ENCODE data around the gene RBM26.

The RBM26 gene

DNA sequence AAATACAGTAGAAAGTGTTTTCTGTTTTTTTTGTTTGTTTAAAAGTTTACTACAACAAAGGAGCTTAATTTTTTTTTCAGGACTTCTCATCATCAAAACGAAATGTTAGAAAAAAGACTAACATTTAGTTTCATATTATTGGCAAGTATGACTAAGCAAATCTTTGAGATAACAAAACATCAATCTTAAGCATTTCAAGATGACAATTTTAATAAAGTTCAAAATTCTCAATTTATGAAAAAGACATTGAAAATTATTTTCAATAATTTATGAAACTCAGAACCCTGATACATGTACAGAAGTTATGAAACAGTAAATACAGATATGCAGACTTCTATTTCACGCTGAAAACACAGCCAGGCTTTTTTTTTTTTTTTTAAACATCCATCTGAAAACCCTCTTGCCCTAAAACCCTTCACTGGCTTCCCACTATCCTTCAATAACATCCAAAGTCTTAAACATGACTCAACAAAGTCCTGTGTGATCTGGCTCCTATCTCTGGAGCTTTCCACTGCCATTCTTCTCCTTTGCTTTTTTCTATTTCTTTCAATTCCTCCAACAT lies 3.9 kb downstream of the RBM26 start:
- no peak overlapping the region for H3K4me3 ChIP-seq (ENCODE audit: low read depth, low read length)
- no peak for DNase-seq (ENCODE audit: low read depth)
- TF ChIP-seq, protein P1, sequence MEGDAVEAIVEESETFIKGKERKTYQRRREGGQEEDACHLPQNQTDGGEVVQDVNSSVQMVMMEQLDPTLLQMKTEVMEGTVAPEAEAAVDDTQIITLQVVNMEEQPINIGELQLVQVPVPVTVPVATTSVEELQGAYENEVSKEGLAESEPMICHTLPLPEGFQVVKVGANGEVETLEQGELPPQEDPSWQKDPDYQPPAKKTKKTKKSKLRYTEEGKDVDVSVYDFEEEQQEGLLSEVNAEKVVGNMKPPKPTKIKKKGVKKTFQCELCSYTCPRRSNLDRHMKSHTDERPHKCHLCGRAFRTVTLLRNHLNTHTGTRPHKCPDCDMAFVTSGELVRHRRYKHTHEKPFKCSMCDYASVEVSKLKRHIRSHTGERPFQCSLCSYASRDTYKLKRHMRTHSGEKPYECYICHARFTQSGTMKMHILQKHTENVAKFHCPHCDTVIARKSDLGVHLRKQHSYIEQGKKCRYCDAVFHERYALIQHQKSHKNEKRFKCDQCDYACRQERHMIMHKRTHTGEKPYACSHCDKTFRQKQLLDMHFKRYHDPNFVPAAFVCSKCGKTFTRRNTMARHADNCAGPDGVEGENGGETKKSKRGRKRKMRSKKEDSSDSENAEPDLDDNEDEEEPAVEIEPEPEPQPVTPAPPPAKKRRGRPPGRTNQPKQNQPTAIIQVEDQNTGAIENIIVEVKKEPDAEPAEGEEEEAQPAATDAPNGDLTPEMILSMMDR (conservative IDR thresholded peaks at IDR 0.05; ENCODE audit: low read depth, low read length), result no peak

DNA sequence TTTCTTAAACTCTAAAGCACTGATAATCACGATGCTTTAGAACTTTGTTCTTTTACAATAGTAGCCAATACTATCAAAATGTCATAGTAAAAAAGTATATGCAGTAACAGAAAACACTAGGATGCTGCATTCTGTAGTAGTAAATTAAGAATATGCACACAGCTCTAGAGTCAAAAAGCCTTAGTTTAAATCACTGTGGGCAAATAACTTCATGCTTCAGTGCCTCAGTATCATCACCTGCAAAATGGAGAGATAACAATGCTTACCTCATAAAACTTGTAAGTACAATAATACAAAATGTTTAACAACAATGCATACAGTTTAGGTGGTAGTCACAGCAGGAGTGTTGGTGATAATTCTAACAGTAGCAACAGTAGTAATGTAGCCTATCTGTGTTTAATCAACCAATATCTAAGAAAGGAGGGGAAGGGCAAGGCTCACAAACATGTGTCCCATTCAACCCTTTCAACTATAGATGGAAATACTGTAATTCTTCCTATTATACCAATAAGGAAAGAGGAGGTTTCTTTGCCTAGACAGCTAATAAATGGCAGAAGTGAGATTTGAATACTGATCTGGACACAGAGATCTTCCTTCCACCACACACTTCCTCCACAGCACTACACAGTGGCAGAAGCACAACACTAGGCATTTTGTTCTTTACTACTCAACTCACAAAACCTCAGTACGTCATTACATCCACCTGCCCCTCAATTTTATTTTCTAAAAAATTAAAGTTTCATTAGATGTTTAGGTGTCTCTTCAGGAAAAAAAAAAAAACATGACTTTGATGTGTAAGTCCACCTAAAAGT lies 4.6 kb downstream of the RBM26 start:
- TF ChIP-seq, protein P1 (conservative IDR thresholded peaks at IDR 0.05; ENCODE audit: low read depth, low read length), result no peak
- H3K4me3 ChIP-seq (ENCODE audit: low read depth, low read length), result no peak overlapping the region
- DNase-seq (ENCODE audit: low read depth), result no peak

DNA sequence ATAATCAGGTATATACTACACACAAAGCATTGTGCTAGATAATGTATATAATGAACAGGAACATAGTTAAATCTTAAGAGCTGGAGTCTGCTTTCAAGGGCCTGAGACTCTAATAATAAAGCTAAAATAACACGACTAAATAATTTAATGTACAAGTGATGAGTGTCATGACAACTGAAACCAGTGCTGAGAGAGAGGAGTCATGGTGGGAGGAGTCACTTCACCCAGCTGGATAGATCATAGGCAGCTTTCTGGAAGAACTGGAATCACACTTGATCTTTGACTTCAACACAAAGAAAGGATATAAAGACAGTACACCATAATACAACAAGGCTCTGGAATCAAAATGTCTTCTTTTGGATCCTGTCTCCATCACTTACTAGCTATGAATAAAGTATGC lies 7.1 kb downstream of the RBM26 start:
- TF ChIP-seq, protein P1 (conservative IDR thresholded peaks at IDR 0.05; ENCODE audit: low read depth, low read length), result no peak
- no peak overlapping the region for H3K4me3 ChIP-seq (ENCODE audit: low read depth, low read length)
- peak; percentile 36 for DNase-seq (ENCODE audit: low read depth)

DNA sequence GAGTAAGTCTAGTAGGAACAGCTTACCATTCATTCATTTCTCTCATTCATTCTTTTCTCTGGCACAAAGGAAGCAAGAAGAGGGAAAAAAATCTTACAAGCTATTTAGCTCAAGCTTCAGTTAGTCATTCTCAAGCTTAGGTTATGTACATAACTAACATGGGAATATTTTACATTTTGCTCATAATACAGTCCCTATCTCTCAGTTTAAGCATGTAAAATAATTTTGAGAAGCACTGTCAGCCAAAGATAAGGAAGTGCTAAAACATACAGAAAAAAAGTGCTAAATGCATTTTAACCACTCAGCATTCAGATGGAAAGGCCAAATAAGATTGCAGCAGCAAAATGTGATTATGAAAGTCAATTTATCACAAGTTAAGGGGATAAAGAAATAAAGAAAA lies 7.9 kb downstream of the RBM26 start:
- no peak overlapping the region for H3K4me3 ChIP-seq (ENCODE audit: low read depth, low read length)
- TF ChIP-seq, protein P1 (conservative IDR thresholded peaks at IDR 0.05; ENCODE audit: low read depth, low read length), result no peak
- no peak for DNase-seq (ENCODE audit: low read depth)

DNA sequence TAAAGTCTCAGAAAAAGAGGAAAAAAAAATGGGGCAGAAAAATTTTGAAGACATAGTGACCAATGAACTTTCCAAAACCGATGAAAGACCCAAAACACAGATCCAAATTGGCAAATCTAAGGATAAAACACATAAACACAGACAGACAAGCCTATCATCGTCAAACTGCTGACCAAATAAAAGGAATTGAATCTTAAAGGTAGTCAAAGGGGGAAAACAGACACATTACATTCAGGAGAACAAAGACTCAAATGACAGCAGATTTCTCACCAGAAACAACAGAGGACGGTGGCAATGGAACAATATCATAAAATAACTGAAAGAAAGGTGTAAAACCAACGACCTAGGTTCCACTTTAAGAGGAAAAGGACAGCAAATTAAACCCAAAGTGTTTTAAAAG lies 10.2 kb downstream of the RBM26 start:
- TF ChIP-seq, protein P1 (conservative IDR thresholded peaks at IDR 0.05; ENCODE audit: low read depth, low read length), result no peak
- H3K4me3 ChIP-seq (ENCODE audit: low read depth, low read length), result no peak overlapping the region
- DNase-seq (ENCODE audit: low read depth), result no peak

DNA sequence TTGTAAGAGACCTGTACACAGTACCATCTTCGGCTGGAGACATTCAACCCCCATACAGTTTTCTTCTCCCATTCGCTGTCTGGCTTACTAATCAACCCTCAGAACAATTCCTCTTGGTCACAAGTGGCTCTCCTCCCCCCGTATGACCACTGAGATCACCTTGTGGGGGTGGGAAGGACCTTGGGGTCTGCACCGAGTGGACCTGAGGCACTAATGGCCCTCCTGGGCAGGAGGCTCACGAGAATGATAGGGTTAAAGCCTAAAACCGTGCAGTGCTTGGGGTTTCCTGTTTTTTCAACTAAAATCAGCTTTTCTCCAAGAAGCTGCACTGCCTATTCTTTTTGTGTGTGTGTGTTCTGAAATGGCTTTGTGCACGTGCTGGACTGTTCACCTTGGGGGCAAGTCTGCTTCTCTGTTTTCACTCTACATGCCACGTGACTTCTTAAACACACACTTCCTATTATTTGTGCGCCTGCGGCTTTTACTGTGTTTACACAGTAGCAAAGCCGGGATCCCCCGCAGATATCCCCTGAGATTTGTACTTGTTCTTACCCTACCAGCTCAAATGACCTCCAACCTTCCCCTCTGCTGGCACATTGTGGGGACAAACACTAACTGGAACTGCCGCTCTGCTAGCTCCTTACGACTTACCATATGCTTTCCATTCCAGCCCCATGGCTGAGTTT lies 12.3 kb downstream of the RBM26 start:
- TF ChIP-seq, protein P1 (conservative IDR thresholded peaks at IDR 0.05; ENCODE audit: low read depth, low read length), result no peak
- DNase-seq (ENCODE audit: low read depth), result peak; percentile 84
- peak overlapping the region; percentile 3 for H3K4me3 ChIP-seq (ENCODE audit: low read depth, low read length)

Data from choroid plexus epithelial cell (primary cell).